Neural progenitor cell (in vitro differentiated cells): Measurements from ENCODE around the gene LRRN2. TPM values are rescaled to one million over a fixed set of nuclear protein-coding genes. Genes with fewer than 3 reads are reported as not detected.

Source experiments
- DNase-seq: peaks from one replicate; pipeline ENCODE4 v3.0.0-alpha.2; 2016; ENCODE audit warnings: low spot score
- H2AFZ ChIP-seq: fragments of 200-600 bp; sonication (generic); replicated peaks from 2 replicates; pipeline ENCODE4 v1.6.1; 2016; ENCODE audit warnings: antibody characterized with exemption
- H3F3A ChIP-seq: fragments of 200-600 bp; sonication (generic); 2 replicates; pipeline ENCODE4 v1.6.1; 2016; ENCODE audit warnings: antibody characterized with exemption, low read depth
- H3K27ac ChIP-seq: fragments of 200-600 bp; sonication (generic); 2 replicates; pipeline ENCODE4 v1.5.1; 2016; ENCODE audit warnings: mild to moderate bottlenecking
- H3K27me3 ChIP-seq: fragments of 200-600 bp; sonication (generic); 2 replicates; pipeline ENCODE4 v1.6.1; 2016; ENCODE audit warnings: mild to moderate bottlenecking, moderate library complexity
- H3K36me3 ChIP-seq: fragments of 200-600 bp; sonication (generic); 2 replicates; pipeline ENCODE4 v1.5.1; 2016
- H3K4me1 ChIP-seq: fragments of 200-600 bp; sonication (generic); 2 replicates; pipeline ENCODE4 v1.6.1; 2016; ENCODE audit warnings: mixed run types
- H3K4me2 ChIP-seq: fragments of 200-600 bp; sonication (generic); 2 replicates; pipeline ENCODE4 v1.6.1; 2016
- H3K4me3 ChIP-seq: fragments of 200-600 bp; sonication (generic); 2 replicates; pipeline ENCODE4 v1.5.1; 2016
- H3K79me2 ChIP-seq: fragments of 200-600 bp; sonication (generic); 2 replicates; pipeline ENCODE4 v1.6.1; 2016; ENCODE audit warnings: low read depth
- H3K9ac ChIP-seq: fragments of 200-600 bp; sonication (generic); 2 replicates; pipeline ENCODE4 v1.6.1; 2016
- H3K9me3 ChIP-seq: fragments of 200-600 bp; sonication (generic); 2 replicates; pipeline ENCODE4 v1.5.1; 2016; ENCODE audit warnings: low read depth
- H4K20me1 ChIP-seq: fragments of 200-600 bp; sonication (generic); 2 replicates; pipeline ENCODE4 v1.6.1; 2016; ENCODE audit warnings: low read depth
- H3K27ac Mint-ChIP-seq: 3 replicates; pipeline ENCODE4 v1.8.0; 2021; ENCODE audit warnings: mixed read lengths
- H3K27me3 Mint-ChIP-seq: 2 replicates; pipeline ENCODE4 v1.8.0; 2022; ENCODE audit warnings: low read depth, mild to moderate bottlenecking, inconsistent platforms, moderate library complexity, mixed read lengths; ENCODE audit not compliant: insufficient read depth
- H3K36me3 Mint-ChIP-seq: 3 replicates; pipeline ENCODE4 v1.8.0; 2021; ENCODE audit warnings: mixed read lengths
- H3K4me1 Mint-ChIP-seq: 3 replicates; pipeline ENCODE4 v1.8.0; 2021; ENCODE audit warnings: mixed read lengths
- H3K4me3 Mint-ChIP-seq: 3 replicates; pipeline ENCODE4 v1.8.0; 2021; ENCODE audit warnings: mild to moderate bottlenecking, moderate library complexity, mixed read lengths
- H3K9me3 Mint-ChIP-seq: 3 replicates; pipeline ENCODE4 v1.8.0; 2020; ENCODE audit warnings: mixed read lengths
- EZH2 ChIP-seq: fragments of 200-600 bp; sonication (generic); IDR thresholded peaks from 2 replicates; pipeline ENCODE4 v1.6.1; 2017; ENCODE audit warnings: antibody characterized with exemption, mild to moderate bottlenecking, moderate library complexity
- EZH2phosphoT487 ChIP-seq: fragments of 200-600 bp; sonication (generic); IDR thresholded peaks from 2 replicates; pipeline ENCODE4 v1.6.1; 2017; ENCODE audit warnings: antibody characterized with exemption
- total RNA-seq: library from RNA; depleted of rRNA; stranded (reverse); fragments of >200 nt; gene quantifications from 2 replicates; pipeline ENCODE4 v1.2.3, GENCODE V29; 2015; ENCODE audit warnings: low replicate concordance
- TF ChIP-seq, protein P1 (sequence below): fragments of 200-600 bp; sonication (generic); IDR thresholded peaks from 2 replicates; pipeline ENCODE4 v1.5.1; 2017; ENCODE audit warnings: antibody characterized with exemption, mild to moderate bottlenecking

Gene LRRN2
- total RNA-seq, 1 donor from 2014 or later = 1.9 TPM

- H3K27me3 Mint-ChIP-seq = peaks cover 8% of the 10 kb centered on the region
- Histone ChIP-seq H3K27ac (no peak overlapping the region), H3K79me2 (no peaks in the 10 kb centered on the region), H3K4me2 (peak overlapping the region; percentile 10), H3K9ac (no peak overlapping the region), H3F3A (no peaks in the 10 kb centered on the region), H3K4me3 (no peak overlapping the region), H3K36me3 (no peaks in the 10 kb centered on the region), H2AFZ (no peak overlapping the region), H3K9me3 (no peaks in the 10 kb centered on the region), H4K20me1 (no peaks in the 10 kb centered on the region), H3K4me1 (peaks cover 15% of the 10 kb centered on the region), H3K27me3 (peaks cover 8% of the 10 kb centered on the region)
- no peak overlapping the region for H3K27ac Mint-ChIP-seq
- no peaks in the 10 kb centered on the region for H3K36me3 Mint-ChIP-seq
- no peak for DNase-seq
- H3K9me3 Mint-ChIP-seq = no peaks in the 10 kb centered on the region
- H3K4me3 Mint-ChIP-seq = no peak overlapping the region
- peaks cover 17% of the 10 kb centered on the region for H3K4me1 Mint-ChIP-seq
- TF ChIP-seq, protein P1, sequence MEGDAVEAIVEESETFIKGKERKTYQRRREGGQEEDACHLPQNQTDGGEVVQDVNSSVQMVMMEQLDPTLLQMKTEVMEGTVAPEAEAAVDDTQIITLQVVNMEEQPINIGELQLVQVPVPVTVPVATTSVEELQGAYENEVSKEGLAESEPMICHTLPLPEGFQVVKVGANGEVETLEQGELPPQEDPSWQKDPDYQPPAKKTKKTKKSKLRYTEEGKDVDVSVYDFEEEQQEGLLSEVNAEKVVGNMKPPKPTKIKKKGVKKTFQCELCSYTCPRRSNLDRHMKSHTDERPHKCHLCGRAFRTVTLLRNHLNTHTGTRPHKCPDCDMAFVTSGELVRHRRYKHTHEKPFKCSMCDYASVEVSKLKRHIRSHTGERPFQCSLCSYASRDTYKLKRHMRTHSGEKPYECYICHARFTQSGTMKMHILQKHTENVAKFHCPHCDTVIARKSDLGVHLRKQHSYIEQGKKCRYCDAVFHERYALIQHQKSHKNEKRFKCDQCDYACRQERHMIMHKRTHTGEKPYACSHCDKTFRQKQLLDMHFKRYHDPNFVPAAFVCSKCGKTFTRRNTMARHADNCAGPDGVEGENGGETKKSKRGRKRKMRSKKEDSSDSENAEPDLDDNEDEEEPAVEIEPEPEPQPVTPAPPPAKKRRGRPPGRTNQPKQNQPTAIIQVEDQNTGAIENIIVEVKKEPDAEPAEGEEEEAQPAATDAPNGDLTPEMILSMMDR = no peak
- TF ChIP-seq EZH2 = no peak
- no peak for TF ChIP-seq EZH2phosphoT487
Observed at GRCh38 chr1:204730826-204731459, 45.4 kb upstream of the LRRN2 start.

DNA sequence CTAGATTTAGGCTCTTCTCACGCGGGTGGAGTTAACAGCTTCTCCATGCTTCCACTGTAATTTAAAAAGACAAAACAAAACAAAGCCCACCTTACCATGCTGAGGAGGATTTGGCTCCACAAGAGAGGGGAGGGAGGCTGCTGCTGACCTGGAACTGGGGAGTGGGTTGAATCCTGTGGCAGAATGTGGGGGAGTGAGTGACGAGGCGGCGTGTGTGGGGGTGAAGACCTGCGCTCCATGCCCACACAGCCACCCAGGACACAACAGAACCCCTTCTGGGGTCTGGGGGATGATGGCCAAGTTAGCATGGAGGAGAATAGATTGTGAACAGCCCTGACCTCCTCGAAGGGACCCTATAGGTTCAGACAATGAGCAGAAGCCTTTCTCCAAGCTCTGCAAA, 44.0 kb upstream of the LRRN2 start:
- H3K27ac Mint-ChIP-seq = no peak overlapping the region
- peaks cover 6% of the 10 kb centered on the region for H3K27me3 Mint-ChIP-seq
- no peak overlapping the region for H2AFZ ChIP-seq
- H4K20me1 ChIP-seq = no peaks in the 10 kb centered on the region
- no peak overlapping the region for H3K4me2 ChIP-seq
- no peak for DNase-seq
- no peak for TF ChIP-seq EZH2
- TF ChIP-seq EZH2phosphoT487 = no peak
- TF ChIP-seq, protein P1 = no peak
- no peaks in the 10 kb centered on the region for H3K36me3 Mint-ChIP-seq
- H3K27ac ChIP-seq = no peak overlapping the region
- no peaks in the 10 kb centered on the region for H3K79me2 ChIP-seq
- H3F3A ChIP-seq = no peaks in the 10 kb centered on the region
- H3K9me3 ChIP-seq = no peaks in the 10 kb centered on the region
- H3K4me3 ChIP-seq = no peak overlapping the region
- no peak overlapping the region for H3K9ac ChIP-seq
- peaks cover 15% of the 10 kb centered on the region for H3K4me1 ChIP-seq
- H3K4me1 Mint-ChIP-seq = peaks cover 19% of the 10 kb centered on the region
- no peak overlapping the region for H3K4me3 Mint-ChIP-seq
- H3K36me3 ChIP-seq = no peaks in the 10 kb centered on the region
- H3K9me3 Mint-ChIP-seq = no peaks in the 10 kb centered on the region
- peaks cover 8% of the 10 kb centered on the region for H3K27me3 ChIP-seq

DNA sequence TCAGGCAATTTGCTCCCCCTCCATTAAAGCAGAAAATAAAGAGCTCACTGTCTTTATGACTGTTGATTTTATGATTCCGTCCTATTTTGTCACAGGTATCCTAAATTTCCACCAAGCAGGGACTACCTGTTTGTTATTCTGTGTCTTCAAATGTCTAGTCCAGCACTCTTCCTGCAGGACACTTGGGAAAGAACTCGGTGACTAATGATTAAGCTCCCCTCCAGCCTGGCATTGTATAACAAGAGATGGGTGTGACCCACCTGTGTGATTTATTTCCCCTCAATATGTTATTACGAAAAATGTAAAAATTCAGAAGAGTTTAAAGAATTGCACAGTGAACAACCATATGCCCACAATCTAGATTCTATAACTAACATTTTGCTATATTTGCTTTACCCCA, 42.9 kb upstream of the LRRN2 start:
- no peaks in the 10 kb centered on the region for H3F3A ChIP-seq
- Mint-ChIP-seq H3K9me3 (no peaks in the 10 kb centered on the region), H3K27me3 (peaks cover 3% of the 10 kb centered on the region), H3K27ac (no peak overlapping the region), H3K36me3 (no peaks in the 10 kb centered on the region), H3K4me3 (no peak overlapping the region), H3K4me1 (peaks cover 19% of the 10 kb centered on the region)
- DNase-seq = no peak
- peaks cover 9% of the 10 kb centered on the region for H3K27me3 ChIP-seq
- H4K20me1 ChIP-seq = no peaks in the 10 kb centered on the region
- no peak overlapping the region for H3K4me3 ChIP-seq
- H2AFZ ChIP-seq = no peak overlapping the region
- H3K36me3 ChIP-seq = no peaks in the 10 kb centered on the region
- H3K79me2 ChIP-seq = no peaks in the 10 kb centered on the region
- H3K4me2 ChIP-seq = no peak overlapping the region
- H3K9ac ChIP-seq = no peak overlapping the region
- H3K27ac ChIP-seq = no peak overlapping the region
- H3K4me1 ChIP-seq = peaks cover 15% of the 10 kb centered on the region
- H3K9me3 ChIP-seq = no peaks in the 10 kb centered on the region
- TF ChIP-seq, protein P1 = no peak
- TF ChIP-seq EZH2 (no peak), EZH2phosphoT487 (no peak)
